NCI-H1105 (cell line): ENCODE measurements around the gene COL9A2.

Experiments
- DNase-seq: peaks from one replicate; lab custom pipeline; 2025; lab: John Stamatoyannopoulos, UW

The COL9A2 gene

DNA sequence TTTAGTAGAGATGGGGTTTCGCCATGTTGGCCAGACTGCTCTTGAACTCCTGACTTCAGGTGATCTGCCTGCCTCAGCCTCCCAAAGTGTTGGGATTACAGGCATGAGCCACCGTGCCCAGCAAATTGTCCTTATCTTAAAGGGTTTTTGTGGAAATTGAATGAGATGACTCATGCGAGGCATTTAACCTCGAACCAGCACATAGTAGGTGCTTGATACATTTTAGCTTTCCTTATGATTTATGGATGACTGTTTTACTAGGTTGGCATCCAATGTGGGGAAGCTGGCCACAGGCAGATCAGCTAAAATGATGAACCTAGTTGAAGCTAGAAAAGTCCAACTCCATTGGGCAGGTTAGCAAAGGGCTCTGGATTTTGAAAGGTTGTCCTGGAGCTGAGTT lies 1.4 kb upstream of the COL9A2 start:
- DNase-seq, result no peak

DNA sequence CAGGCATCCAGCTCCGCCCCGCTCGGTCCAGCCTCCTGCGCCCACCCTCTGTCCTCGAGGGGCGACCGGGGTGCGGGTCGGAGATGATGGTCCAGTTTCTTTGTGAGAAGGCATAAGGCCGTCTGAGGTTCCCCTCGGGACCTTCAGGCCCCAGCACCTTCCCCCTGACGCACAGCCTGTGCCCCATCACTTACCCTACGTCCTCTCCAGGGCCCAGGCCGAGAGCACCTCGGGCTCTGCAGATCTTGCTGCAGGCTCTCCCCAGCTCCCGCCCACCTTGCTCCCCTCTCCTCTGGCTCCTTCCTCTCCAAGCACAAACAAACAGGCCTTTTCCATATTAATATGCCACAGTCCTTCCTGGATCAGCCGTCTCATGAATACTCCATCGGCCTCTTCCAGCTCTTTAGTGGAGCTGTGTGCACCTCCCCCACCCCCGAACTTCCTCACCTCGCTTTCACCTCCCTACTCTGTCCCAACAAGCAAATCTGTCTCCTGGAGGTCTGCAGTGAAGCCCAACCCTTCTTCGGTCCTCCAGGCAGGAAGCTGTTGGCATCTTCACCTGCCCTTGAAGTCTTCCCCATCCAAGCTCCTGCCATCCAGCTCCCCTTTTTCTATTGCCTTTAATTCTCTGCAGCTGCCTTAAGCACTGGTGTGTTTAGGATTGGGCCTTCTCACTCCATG lies 448 bp upstream of the COL9A2 start:
- no peak for DNase-seq

DNA sequence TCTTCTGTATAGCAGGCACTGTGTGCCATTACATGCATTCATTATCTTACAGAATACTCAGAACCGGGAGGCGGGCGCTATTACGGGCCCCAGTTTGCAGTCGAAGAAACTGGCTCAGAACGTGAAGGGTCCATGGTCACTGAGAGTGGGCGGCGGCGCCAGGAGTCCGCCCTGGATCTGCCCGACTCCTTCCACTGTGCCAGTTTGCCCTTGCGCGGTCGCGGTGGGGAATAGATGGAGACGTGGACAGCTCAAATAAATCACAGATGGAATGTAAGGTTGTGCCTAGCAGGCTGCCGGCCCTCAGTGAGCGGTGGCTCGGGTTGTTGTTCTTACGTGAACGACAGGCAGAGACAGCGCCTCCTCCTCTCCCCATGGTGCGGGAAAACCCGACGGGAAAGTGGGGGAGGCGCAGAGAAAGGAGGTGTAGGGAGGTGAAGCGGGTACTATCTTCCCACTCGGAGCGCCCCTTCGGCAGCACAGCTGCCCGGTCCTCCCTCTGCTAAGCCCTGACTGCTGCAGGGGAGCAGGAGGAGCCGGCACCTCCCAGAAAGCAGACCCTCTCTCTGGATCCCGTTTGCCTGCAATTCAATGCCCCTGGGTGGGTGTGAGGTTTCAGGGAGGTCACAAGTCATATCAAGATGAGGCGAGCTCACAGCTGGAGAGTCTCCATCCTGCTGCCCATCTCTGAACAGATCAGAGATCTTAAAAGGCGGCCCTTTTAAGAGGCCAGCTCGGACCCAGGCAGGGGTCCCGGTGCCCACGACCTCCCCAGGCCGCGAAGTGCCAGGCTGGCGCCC lies 1.1 kb downstream of the COL9A2 start:
- DNase-seq, result peak; percentile 28

DNA sequence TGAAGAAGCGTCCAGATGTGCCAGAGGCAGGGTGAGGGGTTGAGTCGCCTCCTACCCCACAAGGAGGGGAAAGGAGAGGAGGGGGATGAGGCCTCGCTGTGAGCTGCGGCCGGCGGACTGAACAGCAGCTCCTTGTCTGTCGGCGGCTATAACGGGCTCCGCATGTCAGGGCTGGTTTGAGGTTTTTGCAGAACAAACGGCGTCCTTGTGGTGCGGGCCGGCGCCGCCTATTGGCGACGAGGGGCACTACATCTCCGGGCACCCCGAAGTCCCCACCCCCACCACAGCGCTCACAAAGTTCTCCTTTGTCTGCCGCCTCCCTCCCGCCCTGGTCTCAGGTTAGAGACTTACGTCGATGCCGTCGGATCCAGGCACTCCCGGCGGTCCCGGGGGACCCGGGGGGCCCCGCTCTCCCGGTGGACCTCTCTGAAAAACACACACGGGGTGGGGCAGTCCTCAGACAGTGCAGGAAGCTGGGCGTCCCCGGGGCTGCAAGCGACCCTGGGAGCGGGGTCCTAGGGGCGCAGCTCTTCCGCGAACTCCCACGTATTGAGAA lies 1.8 kb downstream of the COL9A2 start:
- peak; percentile 73 for DNase-seq

DNA sequence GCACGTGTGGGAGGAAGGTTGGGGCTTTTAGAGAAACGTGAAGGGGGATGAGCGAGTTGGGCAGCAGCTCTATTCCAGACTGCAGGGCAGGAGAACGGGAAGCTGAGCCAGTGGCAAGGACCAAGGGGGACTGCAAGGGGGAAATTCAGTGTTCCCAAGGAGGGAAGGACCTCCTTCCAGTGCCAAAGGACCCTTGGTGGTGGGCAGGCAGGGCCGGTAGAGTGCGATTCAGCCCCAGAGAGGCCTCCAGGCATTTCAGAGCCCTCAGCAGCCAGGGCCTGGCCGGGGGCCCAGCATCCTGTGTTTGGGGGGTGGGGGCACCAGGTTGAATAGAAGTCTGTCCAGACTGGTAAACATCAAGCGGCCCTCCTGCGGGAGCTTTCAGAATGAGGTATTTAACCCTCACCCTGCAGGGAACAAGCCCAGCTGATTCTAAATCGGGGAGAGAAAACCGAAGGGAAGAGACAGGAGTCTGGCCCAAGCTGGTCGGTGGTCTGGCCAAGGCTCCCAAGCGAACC lies 2.3 kb downstream of the COL9A2 start:
- no peak for DNase-seq

DNA sequence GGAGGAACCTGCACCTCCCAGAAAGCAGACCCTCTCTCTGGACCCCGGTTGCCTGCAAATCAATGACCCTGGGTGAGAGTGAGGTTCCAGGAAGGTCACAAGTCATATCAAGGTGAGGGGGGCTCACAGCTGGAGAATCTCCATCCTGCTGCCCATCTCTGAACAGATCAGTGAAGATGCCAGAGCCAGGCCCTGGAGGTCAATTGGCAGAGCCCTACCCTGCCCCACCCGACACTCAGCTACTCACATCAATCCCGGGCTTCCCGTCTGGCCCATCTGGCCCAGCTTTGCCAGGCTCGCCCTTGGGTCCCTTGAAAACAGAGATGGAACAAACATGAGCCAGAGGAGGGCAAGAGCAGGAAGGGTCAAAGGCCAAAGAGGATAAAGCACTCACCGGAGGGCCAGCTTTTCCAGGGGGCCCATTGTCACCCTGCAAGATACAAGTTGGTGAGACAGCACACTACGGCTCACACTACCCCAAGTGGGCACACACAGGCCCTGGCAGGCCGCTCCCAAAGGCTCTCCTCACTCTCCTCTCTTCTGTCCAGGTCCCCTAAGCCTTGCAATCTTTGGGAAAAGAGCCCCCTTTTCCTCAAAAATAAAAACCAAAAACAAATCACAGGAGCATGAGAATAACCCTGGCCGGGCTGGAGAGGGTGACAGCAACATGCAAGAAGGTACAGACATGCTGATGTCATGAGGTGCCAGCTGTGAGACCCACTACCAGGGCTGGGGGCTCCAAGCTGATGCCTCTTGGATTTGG lies 2.9 kb downstream of the COL9A2 start:
- no peak for DNase-seq

DNA sequence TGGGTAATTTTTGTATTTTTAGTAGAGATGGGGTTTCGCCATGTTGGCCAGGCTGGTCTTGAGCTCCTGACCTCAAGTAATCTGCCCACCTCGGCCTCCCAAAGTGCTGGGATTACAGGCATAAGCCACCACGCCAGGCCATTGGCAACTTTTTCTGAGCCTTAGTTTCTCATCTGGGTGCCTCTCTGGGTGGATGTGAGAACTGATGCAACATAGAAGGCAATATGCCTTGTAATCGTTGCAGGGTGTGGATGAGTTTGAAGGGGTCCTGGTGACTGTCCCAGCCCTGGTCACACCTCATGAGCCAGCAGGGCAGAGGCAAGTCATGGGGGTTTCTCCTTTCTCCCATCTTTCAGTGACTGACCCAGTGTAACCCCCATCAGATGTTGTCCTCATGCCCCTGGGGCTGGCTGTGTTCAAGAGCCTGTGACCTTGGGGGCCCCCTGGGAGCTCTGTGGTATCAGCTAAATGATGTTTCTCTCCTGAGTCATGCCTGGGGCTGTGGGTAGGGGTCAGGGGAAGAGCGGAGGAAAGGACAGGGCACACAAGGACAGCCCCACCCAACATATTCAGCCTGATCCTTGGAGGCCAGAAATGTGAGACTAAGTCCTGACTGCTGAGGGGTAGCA lies 3.6 kb downstream of the COL9A2 start:
- DNase-seq, result no peak

DNA sequence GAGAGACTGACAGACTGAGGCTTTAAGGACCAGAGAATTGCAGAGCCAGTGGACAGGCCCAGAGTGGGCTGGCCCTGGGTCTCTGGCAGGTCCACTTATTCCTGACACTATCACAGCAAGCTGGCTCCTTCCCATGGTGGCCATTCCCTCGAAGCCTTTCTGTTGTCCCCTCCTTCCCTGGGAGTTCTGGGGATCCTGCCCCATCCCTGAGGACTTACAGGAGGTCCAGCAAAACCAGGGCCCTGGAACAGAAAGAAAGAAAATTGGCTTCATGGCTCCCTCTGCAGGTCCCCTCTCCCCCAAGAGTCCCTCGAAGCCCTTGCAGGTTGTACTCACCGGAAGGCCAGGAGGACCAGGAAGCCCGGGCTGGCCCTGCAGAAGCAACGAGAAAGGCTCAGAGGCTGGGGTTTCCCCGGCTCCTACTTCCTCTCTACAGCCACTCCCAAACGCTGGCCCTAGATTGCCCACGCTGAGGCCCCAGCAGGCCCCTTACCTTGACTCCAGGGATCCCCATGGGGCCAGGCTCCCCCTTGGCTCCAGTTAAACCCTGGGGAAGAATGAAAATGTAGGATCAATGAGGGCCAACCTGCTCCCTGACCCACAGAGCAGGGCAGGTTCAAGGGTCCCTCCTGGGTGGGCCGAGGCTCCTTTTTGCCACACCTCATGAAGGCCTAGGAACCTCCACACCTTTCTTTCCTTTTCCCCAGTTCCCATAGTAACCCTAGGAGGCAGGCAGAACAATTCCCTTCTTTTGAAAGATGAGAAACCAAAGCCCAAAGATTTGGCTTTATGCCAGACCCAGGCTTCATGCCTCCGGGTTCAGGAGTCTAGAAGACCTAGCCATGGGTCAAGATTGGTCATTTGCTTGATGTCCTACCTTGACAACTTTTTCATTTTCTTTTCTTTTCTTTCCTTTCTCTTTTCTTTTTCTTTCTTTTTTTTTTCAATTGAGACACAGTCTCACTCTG lies 4.6 kb downstream of the COL9A2 start:
- no peak for DNase-seq

DNA sequence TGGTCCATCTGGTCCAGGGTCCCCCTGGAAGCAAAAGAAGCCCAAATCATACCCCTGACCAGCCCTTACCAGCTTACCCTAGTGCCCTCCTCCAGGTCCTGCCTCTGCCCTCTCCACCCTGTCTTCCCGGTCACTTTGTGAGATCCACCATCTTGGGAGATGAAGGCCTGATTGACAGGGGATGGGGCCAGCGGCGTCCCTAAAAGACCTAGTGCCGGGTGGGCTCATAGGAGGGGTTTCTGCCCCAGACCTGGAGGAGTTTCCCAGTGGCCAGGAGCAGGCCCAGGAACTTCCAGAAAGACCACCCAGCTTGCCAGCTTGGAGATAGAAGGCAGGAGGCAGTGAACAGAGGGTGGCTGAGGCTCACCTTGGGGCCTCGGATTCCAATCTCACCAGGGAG lies 5.4 kb downstream of the COL9A2 start:
- no peak for DNase-seq

DNA sequence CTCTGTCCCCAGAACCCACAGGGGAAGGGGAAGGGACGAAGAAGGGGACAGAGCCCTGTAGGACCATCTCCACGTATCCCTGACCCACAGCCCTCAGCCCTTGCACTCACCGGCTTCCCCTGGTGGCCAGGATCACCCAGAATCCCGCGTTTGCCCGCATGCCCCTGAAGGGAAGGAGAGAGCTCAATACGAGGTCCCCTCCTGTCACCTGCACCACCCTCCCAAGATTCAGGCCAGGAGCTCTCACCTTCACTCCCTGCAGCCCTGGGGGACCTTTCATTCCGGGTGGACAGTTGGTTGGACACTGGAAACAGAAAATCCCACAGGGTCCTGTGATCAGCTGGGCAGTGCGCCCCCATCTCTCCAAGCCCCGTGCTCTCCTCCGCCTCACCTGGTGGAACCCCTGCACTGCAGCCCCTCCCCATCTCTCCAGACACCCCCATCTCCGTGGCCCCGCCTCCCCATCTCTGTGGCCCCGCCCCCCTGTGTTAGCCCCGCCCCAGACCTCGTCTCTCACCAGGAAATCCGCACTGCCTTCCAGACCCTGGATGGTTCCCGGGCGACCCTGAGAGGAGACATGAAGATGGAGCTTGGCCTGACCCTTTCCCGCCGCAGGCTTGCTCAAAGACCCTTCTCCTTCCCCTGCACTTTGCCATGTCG lies 6.0 kb downstream of the COL9A2 start:
- DNase-seq, result no peak

DNA sequence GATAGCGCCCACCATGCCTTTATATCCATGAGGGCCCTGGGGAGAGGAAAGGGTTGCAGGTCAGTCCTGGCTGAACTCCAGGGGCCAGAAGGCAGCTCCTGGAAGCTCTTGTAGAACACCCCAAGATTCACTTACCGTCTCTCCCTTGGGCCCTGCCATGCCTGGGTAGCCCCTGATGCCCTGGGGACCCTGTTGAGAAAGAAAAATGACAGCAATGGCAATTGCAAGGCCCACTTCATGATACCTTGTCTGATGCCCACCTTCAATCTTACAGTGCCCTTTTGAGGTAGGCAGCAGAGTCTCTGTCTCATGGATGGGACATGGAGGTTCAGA lies 7.0 kb downstream of the COL9A2 start:
- DNase-seq, result no peak

DNA sequence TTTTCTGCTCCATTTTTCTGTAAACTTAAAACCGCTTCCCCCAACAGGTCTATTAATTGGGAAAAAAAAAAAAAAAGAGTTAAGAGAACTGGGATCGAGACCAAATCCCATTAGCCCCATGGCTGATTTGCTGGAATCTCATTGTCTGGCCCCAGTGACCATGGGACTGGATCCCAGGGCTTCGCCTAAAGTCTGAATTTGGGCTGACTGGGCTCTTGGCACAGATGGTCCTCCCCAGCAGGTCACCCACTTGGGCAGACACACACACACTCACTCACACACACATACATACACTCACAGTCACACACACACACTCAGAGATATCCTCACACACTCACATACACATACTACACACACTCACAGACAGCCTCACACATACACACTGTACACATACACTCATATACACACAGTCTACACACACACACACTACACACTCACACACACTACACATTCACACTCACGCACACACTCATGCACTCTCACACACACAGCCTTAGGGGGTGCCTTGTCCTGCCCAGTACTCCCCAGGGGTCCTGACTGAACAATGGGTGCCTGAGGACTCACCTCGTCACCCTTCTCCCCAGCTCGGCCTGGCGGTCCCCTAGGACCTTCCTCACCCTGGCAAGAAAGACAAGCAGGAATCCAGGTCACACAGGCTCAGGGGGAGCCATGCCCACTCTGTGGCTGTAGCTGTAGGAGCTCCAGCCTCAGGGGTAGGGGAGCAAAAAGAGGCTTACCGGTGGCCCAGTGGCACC lies 7.5 kb downstream of the COL9A2 start:
- no peak for DNase-seq

DNA sequence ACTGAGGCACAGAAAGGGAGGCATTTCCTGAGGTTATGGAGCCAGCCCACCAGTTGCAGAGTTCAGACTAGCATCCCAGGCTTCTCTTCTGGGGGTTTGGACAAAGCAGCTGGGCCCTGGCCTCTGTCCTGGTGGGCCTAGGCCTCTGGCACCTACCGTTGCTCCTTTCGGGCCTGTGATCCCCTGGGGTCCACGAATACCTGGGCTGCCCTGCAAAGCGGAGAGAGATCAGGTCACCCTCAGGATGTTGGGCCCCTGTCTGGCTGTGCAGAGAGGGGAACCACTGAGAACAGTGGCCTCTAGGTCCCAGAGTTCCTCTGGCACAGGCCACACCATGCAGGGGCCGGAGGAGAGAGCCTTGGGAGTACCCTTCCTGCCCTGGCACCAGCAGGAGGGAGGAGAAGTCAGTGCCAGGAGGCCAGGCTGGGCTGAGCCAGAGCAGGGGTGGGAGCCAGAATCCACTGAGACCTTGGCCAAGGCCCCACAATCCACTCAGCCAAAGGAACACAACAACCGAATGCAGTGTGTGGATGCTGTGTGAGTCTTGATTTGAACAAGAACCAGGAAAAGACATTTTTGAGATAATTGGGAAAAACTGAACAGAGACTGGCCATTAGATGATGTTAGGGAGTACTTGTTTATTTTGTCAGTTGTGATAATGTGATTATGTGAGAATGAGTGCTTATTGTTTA lies 8.9 kb downstream of the COL9A2 start:
- no peak for DNase-seq

DNA sequence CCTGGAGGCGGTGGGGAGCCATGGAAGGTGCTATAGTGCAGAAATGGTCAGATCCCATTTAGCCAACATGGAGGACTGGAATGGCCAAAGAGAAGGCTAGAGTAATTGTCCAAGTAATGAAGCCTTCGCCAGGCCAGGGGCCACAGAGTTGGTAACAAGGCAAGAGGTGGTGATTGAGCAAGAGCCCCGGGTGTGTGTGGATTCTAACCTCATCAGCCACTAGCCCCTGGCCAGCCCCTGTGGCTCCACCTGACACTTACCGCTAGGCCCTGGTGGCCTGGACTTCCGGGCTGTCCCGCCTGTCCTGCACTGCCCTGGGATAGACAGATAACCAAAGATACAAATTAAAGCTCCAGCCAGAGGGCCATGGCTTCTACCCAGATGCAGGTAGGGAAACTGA lies 9.9 kb downstream of the COL9A2 start:
- no peak for DNase-seq

DNA sequence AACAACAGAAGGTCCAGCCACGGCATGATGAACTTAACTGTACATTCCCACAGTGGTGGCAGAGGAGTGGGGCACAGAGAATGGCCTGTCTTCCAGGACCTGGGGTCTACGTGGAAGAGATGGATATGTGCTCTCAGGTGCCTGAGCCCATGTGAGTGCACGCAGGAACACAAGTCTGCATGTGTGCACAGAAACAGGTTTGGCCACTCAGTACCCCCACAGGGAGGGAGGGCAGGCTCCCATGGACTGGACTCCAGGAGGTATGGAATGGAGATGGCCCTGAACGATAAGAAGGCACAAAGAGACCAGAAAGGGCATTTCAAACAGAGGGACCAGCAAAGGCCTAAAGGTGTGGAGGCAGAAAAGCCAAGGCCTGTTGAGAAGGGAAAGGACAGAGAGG lies 10.8 kb downstream of the COL9A2 start:
- DNase-seq, result no peak

DNA sequence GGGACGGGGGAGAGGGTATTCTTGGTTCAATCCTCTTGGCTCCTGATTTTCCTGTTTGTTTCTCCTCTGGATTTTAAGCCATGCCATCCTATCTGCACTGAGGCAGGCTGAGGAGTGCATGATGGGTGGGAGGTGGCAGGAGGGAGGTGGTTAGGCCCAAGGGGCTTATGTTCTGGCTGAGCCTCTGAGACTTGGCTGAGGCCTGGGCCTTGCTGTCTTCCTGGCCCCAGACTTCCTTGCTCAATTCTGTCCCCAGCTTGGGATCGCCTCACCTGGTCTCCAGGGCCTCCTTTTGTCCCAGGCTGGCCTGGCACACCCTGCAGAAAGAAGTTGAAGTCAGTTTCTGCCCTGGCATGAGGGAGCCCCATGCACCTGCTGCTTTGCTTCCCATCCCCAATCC lies 11.2 kb downstream of the COL9A2 start:
- no peak for DNase-seq

DNA sequence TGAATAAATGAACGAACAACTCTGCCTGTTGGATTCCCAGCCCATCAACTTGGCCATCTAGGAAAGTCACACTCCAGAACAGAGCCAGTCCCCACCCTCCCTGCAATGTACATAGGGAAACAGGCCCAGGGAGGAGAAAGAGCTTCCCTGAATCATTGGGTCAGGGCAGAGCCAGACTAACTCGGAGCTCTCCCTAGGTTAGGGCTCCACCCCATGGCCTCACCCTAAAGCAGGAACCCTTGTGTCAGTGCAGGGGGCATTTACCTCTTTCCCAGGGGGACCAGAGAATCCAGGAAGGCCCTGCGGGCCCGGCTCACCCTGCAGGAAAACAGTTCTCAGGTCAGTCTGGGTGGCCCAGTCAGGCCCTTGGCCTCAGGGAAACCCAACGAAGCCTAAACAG lies 11.6 kb downstream of the COL9A2 start:
- DNase-seq, result no peak

DNA sequence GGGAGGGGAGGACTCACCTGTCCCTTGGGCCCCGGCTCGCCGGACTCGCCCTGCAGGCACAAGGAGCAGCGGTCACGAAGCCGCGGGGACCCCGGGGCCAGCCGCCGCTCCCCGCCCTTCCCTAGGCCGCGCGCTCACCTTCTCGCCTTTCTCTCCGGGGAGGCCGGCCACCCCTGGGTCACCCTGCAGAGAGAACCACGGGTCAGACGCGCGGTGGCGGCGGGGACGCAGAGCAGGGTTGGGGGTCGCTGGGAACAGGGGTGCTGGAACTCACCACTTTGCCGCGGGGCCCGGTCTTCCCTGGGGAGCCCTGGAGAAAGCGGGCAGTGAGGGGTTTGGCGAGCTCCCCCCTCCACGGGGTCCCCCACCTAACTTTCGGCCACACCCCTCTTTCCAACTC lies 13.3 kb downstream of the COL9A2 start:
- no peak for DNase-seq
